Forelimb muscle (tissue), 1 donor: ENCODE results near the gene E2F2. TPM values are rescaled to one million over a fixed set of nuclear protein-coding genes. Genes with fewer than 3 reads are reported as not detected.

Experiments
- DNase-seq: peaks from one replicate; pipeline ENCODE4 v3.0.0-alpha.2; 2013; ENCODE audit warnings: low read depth
- polyA plus RNA-seq: library from polyadenylated mRNA; unstranded; fragments of 120-200 nt; gene quantifications from one replicate; pipeline ENCODE4 v1.2.1, GENCODE V29; 2013; ENCODE audit not compliant: insufficient read length

The E2F2 gene
- polyA plus RNA-seq, 1 donor, result 3.4 TPM

- no peak for DNase-seq
Observed at GRCh38 chr1:23462766-23463165, 68.3 kb downstream of the E2F2 start.

- DNase-seq, result no peak
Observed at GRCh38 chr1:23461050-23461449, 70.0 kb downstream of the E2F2 start.

GRCh38 chr1:23460519-23460918, 70.5 kb downstream of the E2F2 start:
- DNase-seq, result no peak

- DNase-seq, result no peak
Observed at GRCh38 chr1:23459338-23459757, 71.7 kb downstream of the E2F2 start.

Other genes starting within 250 kb of the E2F2 start
- gene HNRNPR, start 186.9 kb downstream of the E2F2 start, polyA plus RNA-seq, result 123 TPM
- 38.0 TPM for gene ZNF436, start 161.4 kb downstream of the E2F2 start, polyA plus RNA-seq
- gene TCEA3, start 106.5 kb downstream of the E2F2 start, polyA plus RNA-seq, result 366 TPM
- gene ASAP3, start 47.1 kb downstream of the E2F2 start, polyA plus RNA-seq, result 49.8 TPM
- gene ID3, start 28.3 kb upstream of the E2F2 start, polyA plus RNA-seq, result 43.9 TPM
- 3,009 TPM for gene RPL11, start 160.6 kb upstream of the E2F2 start, polyA plus RNA-seq
- 27.8 TPM for gene ELOA, start 212.2 kb upstream of the E2F2 start, polyA plus RNA-seq
- gene PITHD1, start 247.2 kb upstream of the E2F2 start, polyA plus RNA-seq, result 35.6 TPM